IPS-18a (cell line): ENCODE measurements around the gene SIGLEC7.

Experiments used
- H3K27ac ChIP-seq: one replicate; pipeline ENCODE4 v1.5.1; 2013; ENCODE audit warnings: low read length
- H3K27me3 ChIP-seq: one replicate; pipeline ENCODE4 v1.6.1; 2013; ENCODE audit warnings: mild to moderate bottlenecking, low read length; ENCODE audit not compliant: control insufficient read depth, insufficient read depth
- H3K36me3 ChIP-seq: one replicate; pipeline ENCODE4 v1.6.1; 2013; ENCODE audit warnings: low read depth, low read length; ENCODE audit not compliant: control insufficient read depth
- H3K4me1 ChIP-seq: one replicate; pipeline ENCODE4 v1.6.1; 2013; ENCODE audit warnings: low read depth, low read length; ENCODE audit not compliant: control insufficient read depth
- H3K4me3 ChIP-seq: one replicate; pipeline ENCODE4 v1.5.1; 2013; ENCODE audit warnings: low read length
- H3K9ac ChIP-seq: one replicate; pipeline ENCODE4 v1.6.1; 2013; ENCODE audit warnings: mild to moderate bottlenecking, low read length, moderate library complexity
- H3K9me3 ChIP-seq: one replicate; pipeline ENCODE4 v1.6.1; 2013; ENCODE audit warnings: low read depth, low read length; ENCODE audit not compliant: control insufficient read depth

Gene SIGLEC7

GRCh38 chr19:51142119-51142518, at the start of gene SIGLEC7:
Gene SIGLEC7 (plus strand): TSS chr19:51142301. CDS start chr19:51142370, 69 bp downstream.
- peaks cover 13% of the 10 kb centered on the region for H3K4me1 ChIP-seq
- H3K27me3 ChIP-seq = no peaks in the 10 kb centered on the region
- no peak within 1 kb of the TSS for H3K4me3 ChIP-seq

GRCh38 chr19:51093101-51093500, 49.0 kb upstream of the SIGLEC7 start:
- H3K9me3 ChIP-seq = no peaks in the 10 kb centered on the region
- no peak overlapping the region for H3K4me3 ChIP-seq
- no peak overlapping the region for H3K27ac ChIP-seq

More at GRCh38 chr19:51142119-51142518, at the start of gene SIGLEC7:
- no peaks in the 10 kb centered on the region for H3K9me3 ChIP-seq
- H3K9ac ChIP-seq = no peak within 1 kb of the TSS
- H3K36me3 ChIP-seq = no peaks in the 10 kb centered on the region
- no peak within 1 kb of the TSS for H3K27ac ChIP-seq

DNA sequence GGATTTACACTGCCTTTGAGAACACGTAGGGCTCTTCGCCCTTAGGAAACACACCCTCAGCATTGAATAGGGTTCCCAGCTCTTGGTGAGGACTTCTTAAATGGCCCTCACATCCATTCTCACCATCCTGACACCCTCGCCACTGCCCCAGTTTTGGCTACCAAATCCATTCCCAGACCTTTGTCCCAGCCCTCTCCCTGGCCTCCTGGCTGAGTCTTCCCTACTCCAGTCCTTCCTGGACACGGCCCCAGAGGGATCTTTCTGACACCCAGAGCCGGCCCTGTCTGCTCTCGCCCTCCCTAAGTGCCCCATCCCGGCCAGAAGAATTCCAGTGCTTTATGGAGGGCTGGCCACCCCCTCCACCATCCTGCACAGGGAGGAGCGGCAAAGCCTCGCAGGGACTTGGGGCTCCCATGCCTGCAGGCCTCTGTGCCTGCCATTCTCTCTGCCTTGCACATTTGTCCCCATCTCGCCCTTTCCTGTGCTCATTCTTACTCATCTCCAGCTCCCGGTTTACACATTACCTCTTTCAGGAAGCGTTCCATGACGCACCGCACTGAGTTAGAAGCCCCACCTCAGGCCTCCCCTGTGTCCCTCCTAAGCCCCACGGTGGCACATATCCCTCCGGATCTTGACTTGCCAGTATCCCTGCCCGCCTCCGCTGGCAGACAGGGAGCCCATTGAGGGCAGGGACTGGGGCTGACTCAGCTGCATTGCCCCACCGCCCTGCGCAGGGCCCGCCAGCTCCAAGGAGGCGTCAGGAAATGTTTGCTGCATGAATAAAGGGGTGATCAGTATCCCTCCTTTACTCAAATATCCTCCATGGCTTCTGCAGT, 48.4 kb upstream of the SIGLEC7 start:
- H3K4me1 ChIP-seq = peaks cover 3% of the 10 kb centered on the region
- no peak overlapping the region for H3K9ac ChIP-seq
- H3K4me3 ChIP-seq = no peak overlapping the region
- H3K9me3 ChIP-seq = no peaks in the 10 kb centered on the region
- H3K27ac ChIP-seq = no peak overlapping the region
- H3K27me3 ChIP-seq = no peaks in the 10 kb centered on the region
- no peaks in the 10 kb centered on the region for H3K36me3 ChIP-seq

More at GRCh38 chr19:51093101-51093500, 49.0 kb upstream of the SIGLEC7 start:
- H3K36me3 ChIP-seq = no peaks in the 10 kb centered on the region
- no peak overlapping the region for H3K9ac ChIP-seq
- H3K27me3 ChIP-seq = no peaks in the 10 kb centered on the region
- H3K4me1 ChIP-seq = peaks cover 3% of the 10 kb centered on the region

- Histone ChIP-seq H3K36me3 (no peaks in the 10 kb centered on the region), H3K27ac (no peak overlapping the region), H3K9ac (no peak overlapping the region)
Measured at GRCh38 chr19:51094696-51095279, 47.3 kb upstream of the SIGLEC7 start.

DNA sequence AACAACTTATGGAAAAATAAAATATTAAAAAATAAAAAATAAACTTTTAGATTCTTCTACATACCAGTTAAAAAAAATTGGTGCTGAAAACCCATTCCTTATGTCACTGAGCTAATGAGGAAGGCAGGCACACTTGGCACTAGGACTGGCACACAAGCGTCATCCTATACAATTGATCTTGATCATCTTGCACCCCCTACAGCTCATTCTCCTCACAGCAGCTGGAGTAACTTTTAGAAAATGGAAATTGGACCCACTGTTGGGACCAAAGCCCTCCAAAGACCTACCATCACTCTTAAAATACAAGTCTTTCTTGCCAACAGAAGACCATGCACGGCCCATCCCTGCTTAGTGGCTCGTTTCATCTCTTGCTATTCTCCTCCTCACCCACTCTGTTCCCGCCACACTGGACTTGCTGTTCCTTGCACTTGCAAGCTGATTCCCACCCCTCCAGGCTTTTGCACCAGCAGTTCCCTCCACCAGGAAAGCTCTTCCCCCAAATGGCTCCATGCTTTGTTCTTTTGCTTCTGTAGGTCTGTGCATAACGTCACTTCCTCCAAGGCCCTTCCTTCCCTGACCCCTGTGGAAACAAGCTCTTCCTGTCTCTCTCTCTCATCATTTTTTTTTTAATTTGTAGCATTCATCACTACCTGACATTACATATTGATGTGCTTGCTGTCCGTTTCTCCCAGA, 45.5 kb upstream of the SIGLEC7 start:
- no peaks in the 10 kb centered on the region for H3K9me3 ChIP-seq
- H3K36me3 ChIP-seq = no peaks in the 10 kb centered on the region
- no peak overlapping the region for H3K27ac ChIP-seq
- H3K4me3 ChIP-seq = no peak overlapping the region
- no peak overlapping the region for H3K9ac ChIP-seq
- H3K27me3 ChIP-seq = no peaks in the 10 kb centered on the region
- peaks cover 3% of the 10 kb centered on the region for H3K4me1 ChIP-seq

More at GRCh38 chr19:51094696-51095279, 47.3 kb upstream of the SIGLEC7 start:
- Histone ChIP-seq H3K4me1 (peaks cover 3% of the 10 kb centered on the region), H3K9me3 (no peaks in the 10 kb centered on the region), H3K4me3 (no peak overlapping the region), H3K27me3 (no peaks in the 10 kb centered on the region)

DNA sequence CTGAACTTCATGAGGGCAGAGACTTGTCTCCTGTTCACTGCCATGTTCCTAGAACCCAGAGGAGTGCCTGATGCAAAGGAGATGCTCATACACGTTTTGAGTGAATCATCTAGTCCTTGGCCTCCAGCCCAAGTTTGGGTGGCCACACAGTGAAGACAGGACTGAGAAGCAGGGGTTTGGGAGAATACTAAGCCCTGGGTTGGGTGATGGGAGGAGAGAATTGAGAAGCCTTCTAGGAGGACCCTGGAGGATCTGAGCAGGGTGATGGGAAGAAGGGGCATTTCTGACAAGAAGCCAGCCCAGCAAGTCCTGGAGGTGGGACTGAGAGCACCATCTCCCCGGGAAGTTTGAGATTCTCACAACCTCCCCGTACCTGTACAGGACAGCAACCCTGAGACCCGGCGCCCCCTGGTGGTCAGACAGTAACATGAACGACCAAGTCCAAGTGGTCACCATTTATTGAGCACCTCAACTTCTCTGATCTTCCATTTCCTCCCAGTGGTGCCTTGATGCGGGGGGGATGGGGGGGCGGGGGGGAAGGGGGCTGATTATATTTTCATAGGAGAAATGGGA, 44.8 kb upstream of the SIGLEC7 start:
- Histone ChIP-seq H3K36me3 (no peaks in the 10 kb centered on the region), H3K9me3 (no peaks in the 10 kb centered on the region), H3K4me3 (no peak overlapping the region), H3K4me1 (peaks cover 3% of the 10 kb centered on the region), H3K9ac (no peak overlapping the region), H3K27me3 (no peaks in the 10 kb centered on the region), H3K27ac (no peak overlapping the region)

DNA sequence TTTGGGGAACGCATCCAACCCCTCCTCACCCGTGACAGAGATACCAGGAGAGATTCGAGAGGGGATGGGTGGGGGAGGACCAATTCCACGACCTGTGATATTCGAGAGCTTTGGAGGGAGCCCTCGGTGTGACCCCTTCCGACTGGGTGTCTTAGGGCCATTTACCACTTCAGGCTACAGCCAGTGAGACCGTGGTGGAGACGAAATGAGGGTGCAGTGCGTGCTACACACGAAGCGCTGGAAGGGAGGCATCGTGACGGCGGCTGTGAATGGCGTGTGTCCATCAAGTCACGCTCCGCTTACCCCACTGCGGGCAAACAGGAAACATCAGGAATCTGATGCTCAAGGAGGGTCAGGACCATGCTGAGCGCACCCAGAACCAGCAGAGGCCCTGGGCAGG, 44.3 kb upstream of the SIGLEC7 start:
- Histone ChIP-seq H3K4me1 (peaks cover 3% of the 10 kb centered on the region), H3K36me3 (peaks cover 5% of the 10 kb centered on the region), H3K9me3 (no peaks in the 10 kb centered on the region), H3K4me3 (no peak overlapping the region), H3K9ac (no peak overlapping the region), H3K27me3 (no peaks in the 10 kb centered on the region), H3K27ac (no peak overlapping the region)

DNA sequence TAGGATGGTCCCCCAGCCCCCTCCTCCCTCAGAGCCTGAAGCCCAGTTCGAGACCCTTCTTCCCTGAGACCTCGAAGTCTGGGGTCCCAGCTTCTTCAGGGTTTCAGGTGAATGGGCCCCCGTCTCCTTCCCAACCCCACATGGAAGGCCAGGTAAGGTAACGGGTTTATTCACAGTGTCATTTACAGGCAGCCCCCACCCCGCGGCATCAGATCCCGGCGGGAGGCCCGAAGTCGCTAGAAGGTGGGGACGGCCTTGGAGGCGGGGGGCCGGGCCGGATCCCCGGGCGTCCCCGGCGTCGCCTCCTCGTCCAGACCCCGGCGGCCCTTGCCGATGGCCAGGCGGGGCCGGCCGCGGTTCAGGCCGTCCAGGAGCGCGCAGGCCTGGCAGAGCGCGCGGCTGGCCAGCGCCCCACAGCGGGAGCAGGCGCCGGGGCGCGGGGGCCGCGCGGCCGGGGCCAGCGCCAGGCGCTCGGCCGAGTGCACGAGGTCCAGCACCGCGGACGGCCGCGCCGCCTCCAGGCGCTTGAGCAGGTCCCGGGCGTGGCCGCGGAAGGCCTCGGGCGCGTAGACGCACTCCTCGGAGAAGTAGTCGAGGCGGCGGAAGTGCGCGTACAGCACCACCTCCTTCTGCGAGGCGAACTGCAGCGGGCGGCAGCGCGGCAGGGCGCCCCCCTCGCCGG, 43.6 kb upstream of the SIGLEC7 start:
- H3K4me1 ChIP-seq = peaks cover 3% of the 10 kb centered on the region
- H3K9me3 ChIP-seq = no peaks in the 10 kb centered on the region
- peaks cover 8% of the 10 kb centered on the region for H3K36me3 ChIP-seq
- H3K4me3 ChIP-seq = no peak overlapping the region
- no peak overlapping the region for H3K27ac ChIP-seq
- no peaks in the 10 kb centered on the region for H3K27me3 ChIP-seq
- H3K9ac ChIP-seq = no peak overlapping the region

- Histone ChIP-seq H3K27me3 (no peaks in the 10 kb centered on the region), H3K9me3 (no peaks in the 10 kb centered on the region), H3K4me3 (no peak overlapping the region), H3K36me3 (peaks cover 8% of the 10 kb centered on the region), H3K4me1 (peaks cover 3% of the 10 kb centered on the region), H3K9ac (no peak overlapping the region), H3K27ac (no peak overlapping the region)
Measured at GRCh38 chr19:51099047-51099382, 43.1 kb upstream of the SIGLEC7 start.

DNA sequence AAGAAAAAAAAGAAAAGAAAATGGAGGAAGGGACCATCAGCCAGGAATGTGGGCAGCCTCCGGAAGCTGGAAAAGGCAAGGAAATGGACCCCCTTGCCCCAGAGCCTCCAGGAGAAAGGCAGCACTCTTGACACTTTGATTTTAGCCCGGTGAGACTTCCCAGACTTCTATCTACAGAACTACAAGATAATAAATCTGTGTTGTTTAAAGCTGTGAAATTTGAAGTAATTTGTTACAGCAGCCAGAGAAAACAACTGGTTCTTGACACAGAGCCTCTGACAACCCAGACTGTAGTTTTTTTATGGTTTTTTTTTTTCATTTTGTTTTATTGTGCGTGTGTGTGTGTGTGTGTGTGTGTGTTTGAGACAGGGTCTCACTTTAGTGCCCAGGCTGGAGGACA, 41.5 kb upstream of the SIGLEC7 start:
- Histone ChIP-seq H3K4me3 (no peak overlapping the region), H3K36me3 (peaks cover 8% of the 10 kb centered on the region), H3K9ac (no peak overlapping the region), H3K27me3 (no peaks in the 10 kb centered on the region), H3K4me1 (no peaks in the 10 kb centered on the region), H3K27ac (no peak overlapping the region), H3K9me3 (no peaks in the 10 kb centered on the region)
